ENCODE data around the gene TMEM270.

TMEM270 gene

GRCh38 chr7:73824986-73825385 lies 36.0 kb upstream of the TMEM270 start:
- Histone ChIP-seq H3K4me3 (ENCODE audit: low read length) (no peak overlapping the region), H3K4me1 (ENCODE audit: control insufficient read depth, insufficient read depth, low read length) (peaks cover 15% of the 10 kb centered on the region; the same call in 1 of the 2 replicates), H3K27ac (ENCODE audit: low read length) (no peak overlapping the region), H3K9me3 (ENCODE audit: control insufficient read depth, insufficient read depth, low read length) (no peaks in the 10 kb centered on the region), H3K27me3 (ENCODE audit: control insufficient read depth, insufficient read depth, low read length) (no peaks in the 10 kb centered on the region), H3K36me3 (ENCODE audit: control insufficient read depth, insufficient read depth, low read length) (no peaks in the 10 kb centered on the region)
- no peak for DNase-seq (ENCODE audit: low read depth, low spot score)
- no CpG with 5 or more reads among the region's 9 CpGs for WGBS (ENCODE audit: insufficient coverage, insufficient read length)

- no peak overlapping the region for H3K4me3 ChIP-seq (ENCODE audit: low read length)
- no CpG with 5 or more reads among the region's 11 CpGs for WGBS (ENCODE audit: insufficient coverage, insufficient read length)
- no peak for DNase-seq (ENCODE audit: low read depth, low spot score)
- H3K27ac ChIP-seq (ENCODE audit: low read length), result no peak overlapping the region
- H3K27me3 ChIP-seq (ENCODE audit: control insufficient read depth, insufficient read depth, low read length), result no peaks in the 10 kb centered on the region
- H3K9me3 ChIP-seq (ENCODE audit: control insufficient read depth, insufficient read depth, low read length), result no peaks in the 10 kb centered on the region
- H3K36me3 ChIP-seq (ENCODE audit: control insufficient read depth, insufficient read depth, low read length), result no peaks in the 10 kb centered on the region
- H3K4me1 ChIP-seq (ENCODE audit: control insufficient read depth, insufficient read depth, low read length), result peaks cover 19% of the 10 kb centered on the region; the same call in 1 of the 2 replicates
Measured at GRCh38 chr7:73827567-73828106, 33.3 kb upstream of the TMEM270 start.

GRCh38 chr7:73828107-73828803 lies 32.7 kb upstream of the TMEM270 start:
- Histone ChIP-seq H3K4me3 (ENCODE audit: low read length) (no peak overlapping the region), H3K9me3 (ENCODE audit: control insufficient read depth, insufficient read depth, low read length) (no peaks in the 10 kb centered on the region), H3K27ac (ENCODE audit: low read length) (no peak overlapping the region), H3K4me1 (ENCODE audit: control insufficient read depth, insufficient read depth, low read length) (peaks cover 20% of the 10 kb centered on the region; the same call in 1 of the 2 replicates), H3K27me3 (ENCODE audit: control insufficient read depth, insufficient read depth, low read length) (no peaks in the 10 kb centered on the region), H3K36me3 (ENCODE audit: control insufficient read depth, insufficient read depth, low read length) (no peaks in the 10 kb centered on the region)
- no peak for DNase-seq (ENCODE audit: low read depth, low spot score)
- WGBS (ENCODE audit: insufficient coverage, insufficient read length), result no CpG with 5 or more reads among the region's 14 CpGs

- no peak for DNase-seq (ENCODE audit: low read depth, low spot score)
- no CpG with 5 or more reads among the region's 5 CpGs for WGBS (ENCODE audit: insufficient coverage, insufficient read length)
- H3K36me3 ChIP-seq (ENCODE audit: control insufficient read depth, insufficient read depth, low read length), result no peaks in the 10 kb centered on the region
- H3K27ac ChIP-seq (ENCODE audit: low read length), result no peak overlapping the region
- peaks cover 22% of the 10 kb centered on the region for H3K4me1 ChIP-seq (ENCODE audit: control insufficient read depth, insufficient read depth, low read length)
- no peak overlapping the region for H3K4me3 ChIP-seq (ENCODE audit: low read length)
- no peaks in the 10 kb centered on the region for H3K27me3 ChIP-seq (ENCODE audit: control insufficient read depth, insufficient read depth, low read length)
- no peaks in the 10 kb centered on the region for H3K9me3 ChIP-seq (ENCODE audit: control insufficient read depth, insufficient read depth, low read length)
Measured at GRCh38 chr7:73828972-73829371, 32.0 kb upstream of the TMEM270 start.

- WGBS (ENCODE audit: insufficient coverage, insufficient read length), result no CpG with 5 or more reads among the region's 7 CpGs
- Histone ChIP-seq H3K4me1 (ENCODE audit: control insufficient read depth, insufficient read depth, low read length) (peaks cover 22% of the 10 kb centered on the region), H3K4me3 (ENCODE audit: low read length) (no peak overlapping the region), H3K27me3 (ENCODE audit: control insufficient read depth, insufficient read depth, low read length) (no peaks in the 10 kb centered on the region), H3K36me3 (ENCODE audit: control insufficient read depth, insufficient read depth, low read length) (no peaks in the 10 kb centered on the region), H3K27ac (ENCODE audit: low read length) (no peak overlapping the region), H3K9me3 (ENCODE audit: control insufficient read depth, insufficient read depth, low read length) (no peaks in the 10 kb centered on the region)
- no peak for DNase-seq (ENCODE audit: low read depth, low spot score)
Measured at GRCh38 chr7:73829505-73829904, 31.5 kb upstream of the TMEM270 start.

GRCh38 chr7:73829921-73830680 lies 30.9 kb upstream of the TMEM270 start:
- no CpG with 5 or more reads among the region's 13 CpGs for WGBS (ENCODE audit: insufficient coverage, insufficient read length)
- H3K4me1 ChIP-seq (ENCODE audit: control insufficient read depth, insufficient read depth, low read length), result peaks cover 22% of the 10 kb centered on the region
- no peaks in the 10 kb centered on the region for H3K27me3 ChIP-seq (ENCODE audit: control insufficient read depth, insufficient read depth, low read length)
- no peak overlapping the region for H3K4me3 ChIP-seq (ENCODE audit: low read length)
- no peaks in the 10 kb centered on the region for H3K36me3 ChIP-seq (ENCODE audit: control insufficient read depth, insufficient read depth, low read length)
- DNase-seq (ENCODE audit: low read depth, low spot score), result no peak
- no peak overlapping the region for H3K27ac ChIP-seq (ENCODE audit: low read length)
- no peaks in the 10 kb centered on the region for H3K9me3 ChIP-seq (ENCODE audit: control insufficient read depth, insufficient read depth, low read length)

GRCh38 chr7:73830681-73831583 lies 30.0 kb upstream of the TMEM270 start, which contains the start of gene CLDN4:
TSS of gene CLDN4 (plus strand) at chr7:73830996. CDS start at chr7:73831202, 206 bp downstream.
- H3K27me3 ChIP-seq (ENCODE audit: control insufficient read depth, insufficient read depth, low read length), result no peaks in the 10 kb centered on the region
- no peak for DNase-seq (ENCODE audit: low read depth, low spot score)
- peaks cover 22% of the 10 kb centered on the region for H3K4me1 ChIP-seq (ENCODE audit: control insufficient read depth, insufficient read depth, low read length)
- H3K9me3 ChIP-seq (ENCODE audit: control insufficient read depth, insufficient read depth, low read length), result no peaks in the 10 kb centered on the region
- H3K4me3 ChIP-seq (ENCODE audit: low read length), result peak within 1 kb of the TSS; percentile 43; the same call in 1 of the 2 replicates
- no peak within 1 kb of the TSS for H3K27ac ChIP-seq (ENCODE audit: low read length)
- H3K36me3 ChIP-seq (ENCODE audit: control insufficient read depth, insufficient read depth, low read length), result no peaks in the 10 kb centered on the region
- WGBS (ENCODE audit: insufficient coverage, insufficient read length), result no CpG with 5 or more reads among the region's 42 CpGs

- Histone ChIP-seq H3K9me3 (ENCODE audit: control insufficient read depth, insufficient read depth, low read length) (no peaks in the 10 kb centered on the region), H3K4me3 (ENCODE audit: low read length) (peak overlapping the region; percentile 43; the same call in 1 of the 2 replicates), H3K4me1 (ENCODE audit: control insufficient read depth, insufficient read depth, low read length) (peaks cover 22% of the 10 kb centered on the region), H3K27me3 (ENCODE audit: control insufficient read depth, insufficient read depth, low read length) (no peaks in the 10 kb centered on the region), H3K36me3 (ENCODE audit: control insufficient read depth, insufficient read depth, low read length) (no peaks in the 10 kb centered on the region), H3K27ac (ENCODE audit: low read length) (no peak overlapping the region)
- no peak for DNase-seq (ENCODE audit: low read depth, low spot score)
- no CpG with 5 or more reads among the region's 16 CpGs for WGBS (ENCODE audit: insufficient coverage, insufficient read length)
Measured at GRCh38 chr7:73831584-73831833, 29.4 kb upstream of the TMEM270 start.

GRCh38 chr7:73831834-73832651 lies 28.9 kb upstream of the TMEM270 start:
- no peak for DNase-seq (ENCODE audit: low read depth, low spot score)
- H3K27ac ChIP-seq (ENCODE audit: low read length), result no peak overlapping the region
- peaks cover 22% of the 10 kb centered on the region for H3K4me1 ChIP-seq (ENCODE audit: control insufficient read depth, insufficient read depth, low read length)
- no peaks in the 10 kb centered on the region for H3K36me3 ChIP-seq (ENCODE audit: control insufficient read depth, insufficient read depth, low read length)
- WGBS (ENCODE audit: insufficient coverage, insufficient read length), result no CpG with 5 or more reads among the region's 16 CpGs
- H3K27me3 ChIP-seq (ENCODE audit: control insufficient read depth, insufficient read depth, low read length), result no peaks in the 10 kb centered on the region
- H3K4me3 ChIP-seq (ENCODE audit: low read length), result peak overlapping the region; percentile 43; the same call in 1 of the 2 replicates
- no peaks in the 10 kb centered on the region for H3K9me3 ChIP-seq (ENCODE audit: control insufficient read depth, insufficient read depth, low read length)
